GM19025 (cell line): ENCODE results near the gene GSE1.

Experiments
- ATAC-seq: cut with Tn5 transposase; IDR thresholded peaks from one replicate; pipeline ENCODE4 v1.9.1; 2021; ENCODE audit warnings: mild to moderate bottlenecking, low read depth, moderate library complexity; ENCODE audit not compliant: unreplicated experiment

GSE1 gene

GRCh38 chr16:85573696-85574641 is 39.2 kb upstream of the GSE1 start:
- ATAC-seq = no peak

GRCh38 chr16:85574672-85575475 is 38.2 kb upstream of the GSE1 start:
- ATAC-seq = no peak

- ATAC-seq = no peak
These were observed 37.2 kb upstream of the GSE1 start for GRCh38 chr16:85575920-85576319.

GRCh38 chr16:85576944-85577343 is 36.2 kb upstream of the GSE1 start:
- no peak for ATAC-seq

GRCh38 chr16:85577899-85578598 is 35.1 kb upstream of the GSE1 start:
- ATAC-seq = no peak

GRCh38 chr16:85578599-85578948 is 34.5 kb upstream of the GSE1 start:
- no peak for ATAC-seq

GRCh38 chr16:85579191-85579590 is 33.9 kb upstream of the GSE1 start:
- ATAC-seq = no peak

- no peak for ATAC-seq
These were observed 33.1 kb upstream of the GSE1 start for GRCh38 chr16:85579923-85580580.

GRCh38 chr16:85580684-85581083 is 32.4 kb upstream of the GSE1 start:
- ATAC-seq = no peak

- ATAC-seq = no peak
These were observed 30.7 kb upstream of the GSE1 start for GRCh38 chr16:85582229-85582991.

- no peak for ATAC-seq
These were observed 29.5 kb upstream of the GSE1 start for GRCh38 chr16:85583491-85584181.

- ATAC-seq = no peak
These were observed 28.9 kb upstream of the GSE1 start for GRCh38 chr16:85584267-85584666.

- ATAC-seq = no peak
These were observed 28.3 kb upstream of the GSE1 start for GRCh38 chr16:85584819-85585282.

GRCh38 chr16:85585711-85586110 is 27.4 kb upstream of the GSE1 start:
- no peak for ATAC-seq

GRCh38 chr16:85586380-85587104 is 26.6 kb upstream of the GSE1 start:
- no peak for ATAC-seq

- no peak for ATAC-seq
These were observed 25.2 kb upstream of the GSE1 start for GRCh38 chr16:85587762-85588556.
